Nephron progenitor cell (in vitro differentiated cells): Measurements from ENCODE around the gene DCLK2.

Experiments
- DNase-seq: peaks from one replicate; pipeline ENCODE4 v3.0.0; 2021
- H3K27ac Mint-ChIP-seq: 2 replicates; pipeline ENCODE4 v1.8.0; 2021; ENCODE audit warnings: mild to moderate bottlenecking, moderate library complexity, mixed read lengths
- H3K27me3 Mint-ChIP-seq: 2 replicates; pipeline ENCODE4 v1.8.0; 2021; ENCODE audit warnings: mild to moderate bottlenecking, low read depth, mixed read lengths; ENCODE audit not compliant: poor library complexity
- H3K36me3 Mint-ChIP-seq: 2 replicates; pipeline ENCODE4 v1.8.0; 2021; ENCODE audit warnings: low read depth, mixed read lengths
- H3K4me1 Mint-ChIP-seq: 2 replicates; pipeline ENCODE4 v1.8.0; 2021; ENCODE audit warnings: mixed read lengths
- H3K4me3 Mint-ChIP-seq: 2 replicates; pipeline ENCODE4 v1.8.0; 2021; ENCODE audit warnings: mild to moderate bottlenecking, moderate library complexity, mixed read lengths
- H3K9me3 Mint-ChIP-seq: 2 replicates; pipeline ENCODE4 v1.8.0; 2021; ENCODE audit warnings: mild to moderate bottlenecking, moderate library complexity, mixed read lengths
- TF ChIP-seq, protein P1 (sequence below): fragments of 200-600 bp; sonication (generic); IDR thresholded peaks from 2 replicates; pipeline ENCODE4 v1.5.0; 2021; ENCODE audit warnings: antibody characterized with exemption

The DCLK2 gene

DNA sequence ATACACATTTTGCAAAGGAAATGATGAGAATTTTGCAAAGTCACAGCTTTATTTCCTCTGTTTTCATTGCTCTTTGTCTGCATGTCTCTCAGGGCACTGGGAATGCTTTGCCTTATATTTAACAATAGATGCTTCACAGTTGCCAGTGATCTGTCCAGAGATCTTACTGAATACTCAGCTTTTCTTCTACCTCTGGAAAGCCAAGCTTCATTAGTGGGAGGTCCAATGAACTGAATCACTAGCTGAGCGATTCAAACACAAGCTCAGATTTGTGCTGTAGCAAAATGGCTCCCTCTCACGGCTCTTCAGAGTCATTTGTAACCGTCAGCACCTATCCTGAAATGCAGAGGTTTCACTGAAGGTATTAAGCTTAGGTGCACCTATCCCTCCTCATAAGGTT lies 138.9 kb downstream of the DCLK2 start:
- H3K27me3 Mint-ChIP-seq = no peaks in the 10 kb centered on the region
- no peak overlapping the region for H3K4me3 Mint-ChIP-seq
- peaks cover 33% of the 10 kb centered on the region for H3K4me1 Mint-ChIP-seq
- DNase-seq = no peak
- no peaks in the 10 kb centered on the region for H3K9me3 Mint-ChIP-seq
- no peak overlapping the region for H3K27ac Mint-ChIP-seq
- no peaks in the 10 kb centered on the region for H3K36me3 Mint-ChIP-seq
- TF ChIP-seq, protein P1, sequence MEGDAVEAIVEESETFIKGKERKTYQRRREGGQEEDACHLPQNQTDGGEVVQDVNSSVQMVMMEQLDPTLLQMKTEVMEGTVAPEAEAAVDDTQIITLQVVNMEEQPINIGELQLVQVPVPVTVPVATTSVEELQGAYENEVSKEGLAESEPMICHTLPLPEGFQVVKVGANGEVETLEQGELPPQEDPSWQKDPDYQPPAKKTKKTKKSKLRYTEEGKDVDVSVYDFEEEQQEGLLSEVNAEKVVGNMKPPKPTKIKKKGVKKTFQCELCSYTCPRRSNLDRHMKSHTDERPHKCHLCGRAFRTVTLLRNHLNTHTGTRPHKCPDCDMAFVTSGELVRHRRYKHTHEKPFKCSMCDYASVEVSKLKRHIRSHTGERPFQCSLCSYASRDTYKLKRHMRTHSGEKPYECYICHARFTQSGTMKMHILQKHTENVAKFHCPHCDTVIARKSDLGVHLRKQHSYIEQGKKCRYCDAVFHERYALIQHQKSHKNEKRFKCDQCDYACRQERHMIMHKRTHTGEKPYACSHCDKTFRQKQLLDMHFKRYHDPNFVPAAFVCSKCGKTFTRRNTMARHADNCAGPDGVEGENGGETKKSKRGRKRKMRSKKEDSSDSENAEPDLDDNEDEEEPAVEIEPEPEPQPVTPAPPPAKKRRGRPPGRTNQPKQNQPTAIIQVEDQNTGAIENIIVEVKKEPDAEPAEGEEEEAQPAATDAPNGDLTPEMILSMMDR = no peak

DNA sequence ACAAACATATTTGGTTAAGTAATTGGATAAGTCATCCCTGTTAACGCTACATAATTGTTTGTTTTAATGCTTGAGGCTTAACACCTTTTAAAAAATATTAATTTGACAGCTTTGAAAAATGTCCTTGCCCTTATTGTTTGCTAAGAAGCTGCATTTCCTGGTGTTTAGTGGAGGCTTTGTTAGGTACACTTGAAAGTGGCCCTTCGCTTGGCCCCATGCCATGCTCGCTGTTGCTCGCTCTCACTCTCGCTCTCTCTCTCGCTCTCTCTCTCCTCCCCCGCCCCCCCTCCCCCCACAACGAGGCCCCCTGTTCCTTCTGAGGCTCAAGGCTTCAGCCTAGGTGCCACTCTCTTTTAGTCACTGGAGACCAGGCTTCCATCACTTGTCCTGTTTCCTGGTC lies 139.6 kb downstream of the DCLK2 start:
- Mint-ChIP-seq H3K27me3 (no peaks in the 10 kb centered on the region), H3K36me3 (no peaks in the 10 kb centered on the region), H3K9me3 (no peaks in the 10 kb centered on the region), H3K4me3 (no peak overlapping the region), H3K4me1 (peaks cover 26% of the 10 kb centered on the region), H3K27ac (no peak overlapping the region)
- DNase-seq = no peak
- TF ChIP-seq, protein P1 = no peak

DNA sequence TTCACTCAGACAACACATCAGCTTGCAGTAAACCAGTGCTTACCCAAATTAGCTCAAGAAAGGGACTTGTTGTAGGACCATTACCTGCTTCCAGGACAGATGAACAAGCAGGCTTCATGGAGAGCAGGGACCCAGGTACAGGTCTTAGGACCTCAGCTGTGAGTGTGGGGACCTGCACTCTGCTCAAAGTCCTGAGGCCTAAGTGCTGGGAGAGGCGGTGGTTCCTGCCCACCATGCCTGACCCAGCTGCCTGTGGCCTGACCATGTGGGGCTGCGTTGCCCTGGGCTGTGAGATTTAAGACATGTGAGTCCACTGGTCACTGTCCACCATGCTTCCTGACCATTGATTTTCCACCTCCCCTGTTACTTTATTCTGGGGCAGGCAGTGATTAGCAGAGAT lies 140.2 kb downstream of the DCLK2 start:
- no peak for DNase-seq

DNA sequence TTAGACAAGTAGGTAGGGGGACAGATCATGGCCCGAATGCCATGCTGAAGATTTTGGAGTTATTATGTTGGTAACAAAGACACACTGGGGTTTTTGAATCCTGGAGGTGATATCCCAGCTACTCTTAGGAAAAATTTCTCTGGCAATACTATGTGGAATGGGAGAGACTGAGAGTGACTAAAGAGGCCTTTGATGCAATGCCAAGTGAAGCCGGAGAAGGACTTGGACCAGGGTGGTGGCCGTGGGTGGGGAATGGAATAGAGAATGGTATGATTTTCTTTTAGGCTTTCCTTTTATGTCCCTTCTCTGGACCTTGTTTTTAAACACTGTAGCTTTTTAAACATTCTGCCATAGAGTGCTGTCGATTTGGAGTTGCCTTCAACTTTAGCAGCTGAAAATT lies 141.6 kb downstream of the DCLK2 start:
- Mint-ChIP-seq H3K4me1 (peaks cover 29% of the 10 kb centered on the region), H3K27me3 (no peaks in the 10 kb centered on the region), H3K36me3 (no peaks in the 10 kb centered on the region), H3K9me3 (no peaks in the 10 kb centered on the region), H3K27ac (no peak overlapping the region), H3K4me3 (no peak overlapping the region)
- DNase-seq = no peak
- TF ChIP-seq, protein P1 = no peak

More for the DNA sequence above, 140.2 kb downstream of the DCLK2 start:
- no peaks in the 10 kb centered on the region for H3K36me3 Mint-ChIP-seq
- H3K4me3 Mint-ChIP-seq = no peak overlapping the region
- H3K27me3 Mint-ChIP-seq = no peaks in the 10 kb centered on the region
- no peaks in the 10 kb centered on the region for H3K9me3 Mint-ChIP-seq
- H3K4me1 Mint-ChIP-seq = peaks cover 26% of the 10 kb centered on the region
- TF ChIP-seq, protein P1 = no peak
- H3K27ac Mint-ChIP-seq = no peak overlapping the region

DNA sequence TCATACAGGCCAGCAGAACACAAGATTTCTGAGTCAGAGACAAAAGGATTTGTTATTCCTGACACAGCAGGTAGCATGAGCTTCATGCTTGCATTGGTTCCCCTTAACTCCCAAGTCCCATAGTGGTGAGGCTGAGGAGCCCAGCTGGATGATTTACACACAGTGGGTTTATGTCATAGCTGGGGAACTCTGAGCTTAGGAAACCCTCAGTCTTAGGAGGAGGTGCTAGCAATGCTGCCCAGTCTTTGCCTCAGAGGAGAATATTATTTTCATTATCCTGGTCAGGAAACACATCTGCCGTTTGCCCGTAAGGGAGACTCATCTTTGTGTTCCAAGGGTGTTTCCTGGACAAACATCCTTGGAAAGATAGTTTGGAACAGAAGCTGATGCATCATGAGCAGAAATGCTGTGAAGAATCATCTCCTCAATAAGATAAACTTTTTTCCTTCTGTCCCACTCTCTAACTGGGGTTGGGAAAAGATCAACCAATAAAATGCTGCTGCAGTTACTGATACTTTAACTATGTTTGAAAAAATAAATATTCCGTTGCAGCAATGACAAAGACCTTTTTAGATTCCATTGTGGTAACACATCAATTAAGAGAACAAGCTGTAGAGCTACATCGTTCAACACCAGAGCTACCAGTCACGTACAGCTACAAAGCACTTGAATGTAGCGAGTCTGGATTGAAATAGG lies 146.8 kb downstream of the DCLK2 start:
- TF ChIP-seq, protein P1 = no peak
- no peak for DNase-seq
- H3K27ac Mint-ChIP-seq = no peak overlapping the region
- H3K4me1 Mint-ChIP-seq = peaks cover 18% of the 10 kb centered on the region
- H3K27me3 Mint-ChIP-seq = peaks cover 4% of the 10 kb centered on the region
- H3K4me3 Mint-ChIP-seq = no peak overlapping the region
- no peaks in the 10 kb centered on the region for H3K9me3 Mint-ChIP-seq
- H3K36me3 Mint-ChIP-seq = peaks cover 4% of the 10 kb centered on the region

DNA sequence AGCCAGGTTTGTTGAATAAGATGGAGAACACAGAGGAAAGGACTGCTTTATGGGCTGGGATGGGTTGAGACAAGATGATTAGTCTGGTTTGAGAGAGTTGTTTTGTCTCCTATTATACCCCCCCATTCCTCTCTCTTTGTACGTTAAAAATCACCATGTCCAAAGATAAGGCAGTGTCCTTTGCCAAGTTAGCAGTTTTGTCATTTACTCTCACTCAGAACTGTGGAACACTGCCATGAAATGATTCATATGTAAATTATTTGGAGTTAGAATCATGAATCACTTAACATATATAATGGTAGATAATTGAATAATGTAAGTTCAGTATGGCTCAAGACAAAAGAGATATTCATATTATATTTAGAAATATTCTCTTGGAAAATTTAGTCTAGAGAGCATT lies 151.3 kb downstream of the DCLK2 start:
- Mint-ChIP-seq H3K9me3 (peaks cover 3% of the 10 kb centered on the region), H3K27me3 (peaks cover 8% of the 10 kb centered on the region), H3K27ac (no peak overlapping the region), H3K36me3 (peaks cover 23% of the 10 kb centered on the region), H3K4me1 (peaks cover 46% of the 10 kb centered on the region), H3K4me3 (no peak overlapping the region)
- TF ChIP-seq, protein P1 = no peak
- no peak for DNase-seq
